Measurements from ENCODE around the gene SFT2D1. TPM values are rescaled to one million over a fixed set of nuclear protein-coding genes. Genes with fewer than 3 reads are reported as not detected.
A peak's percentile ranks its signal among the peaks of the same experiment; 100 is the strongest.
"Not testable (repeated sequence)": the region's sequence is repeated elsewhere in the genome, so short reads cannot be mapped to it uniquely, and the experiment has no call there.

SFT2D1 gene
- polyA plus RNA-seq = 80.7 TPM
- long read RNA-seq, donor 1, transcript SFT2D1-201 (8 exons, 1,079 nt) = major isoform, 17 of 26 reads
- long read RNA-seq, donor 1, partial matches to known transcripts = 0 of 26 reads
- long read RNA-seq, donor 1, other reads (novel, unspliced or antisense) = 8 of 26 reads
- long read RNA-seq, donor 2, transcript SFT2D1-203 (2 exons, 2,061 nt) = minor isoform, 7 of 135 reads
- long read RNA-seq, donor 2, transcript SFT2D1-201 (8 exons, 1,079 nt) = major isoform, 64 of 135 reads
- long read RNA-seq, donor 2, partial matches to known transcripts = 30 of 135 reads
- long read RNA-seq, donor 2, other reads (novel, unspliced or antisense) = 33 of 135 reads
- long read RNA-seq, donor 3, transcript SFT2D1-201 (8 exons, 1,079 nt) = major isoform, 79 of 209 reads
- long read RNA-seq, donor 3, partial matches to known transcripts = 74 of 209 reads
- long read RNA-seq, donor 3, other reads (novel, unspliced or antisense) = 52 of 209 reads
- long read RNA-seq, donor 4, transcript SFT2D1-201 (8 exons, 1,079 nt) = major isoform, 6 of 6 reads
- long read RNA-seq, donor 4, partial matches to known transcripts = 0 of 6 reads
- long read RNA-seq, donor 4, other reads (novel, unspliced or antisense) = 0 of 6 reads
- long read RNA-seq, donor 5, transcript SFT2D1-201 (8 exons, 1,079 nt) = major isoform, 30 of 42 reads
- long read RNA-seq, donor 5, partial matches to known transcripts = 5 of 42 reads
- long read RNA-seq, donor 5, other reads (novel, unspliced or antisense) = 5 of 42 reads
- long read RNA-seq, donor 6, transcript SFT2D1-201 (8 exons, 1,079 nt) = major isoform, 58 of 119 reads
- long read RNA-seq, donor 6, partial matches to known transcripts = 35 of 119 reads
- long read RNA-seq, donor 6, other reads (novel, unspliced or antisense) = 22 of 119 reads
- long read RNA-seq, donor 7, transcript SFT2D1-201 (8 exons, 1,079 nt) = major isoform, 22 of 41 reads
- long read RNA-seq, donor 7, partial matches to known transcripts = 10 of 41 reads
- long read RNA-seq, donor 7, other reads (novel, unspliced or antisense) = 7 of 41 reads
- long read RNA-seq, donor 8, transcript SFT2D1-201 (8 exons, 1,079 nt) = major isoform, 68 of 176 reads
- long read RNA-seq, donor 8, transcript SFT2D1-203 (2 exons, 2,061 nt) = minor isoform, 8 of 176 reads
- long read RNA-seq, donor 8, partial matches to known transcripts = 95 of 176 reads
- long read RNA-seq, donor 8, other reads (novel, unspliced or antisense) = 5 of 176 reads
- long read RNA-seq, donor 9, transcript SFT2D1-201 (8 exons, 1,079 nt) = major isoform, 58 of 130 reads
- long read RNA-seq, donor 9, partial matches to known transcripts = 47 of 130 reads
- long read RNA-seq, donor 9, other reads (novel, unspliced or antisense) = 23 of 130 reads
- long read RNA-seq, donor 10, transcript SFT2D1-201 (8 exons, 1,079 nt) = major isoform, 70 of 132 reads
- long read RNA-seq, donor 10, partial matches to known transcripts = 25 of 132 reads
- long read RNA-seq, donor 10, other reads (novel, unspliced or antisense) = 34 of 132 reads
- long read RNA-seq, donor 11, transcript SFT2D1-201 (8 exons, 1,079 nt) = major isoform, 31 of 61 reads
- long read RNA-seq, donor 11, partial matches to known transcripts = 15 of 61 reads
- long read RNA-seq, donor 11, other reads (novel, unspliced or antisense) = 12 of 61 reads

- Histone ChIP-seq H3K9me3 (ENCODE audit: control insufficient read depth, low read depth, low read length) (no peaks in the 10 kb centered on the region), H3K36me3 (ENCODE audit: control insufficient read depth, insufficient read depth, low read length) (peaks cover 7% of the 10 kb centered on the region), H3K4me3 (ENCODE audit: low read length) (peak within 1 kb of the TSS; percentile 95), H3K27ac (ENCODE audit: low read length) (peak within 1 kb of the TSS; percentile 82), H3K4me1 (ENCODE audit: control insufficient read depth, insufficient read depth, low read length) (peaks cover 9% of the 10 kb centered on the region), H3K27me3 (ENCODE audit: control insufficient read depth, insufficient read depth, low read length) (no peaks in the 10 kb centered on the region)
- DNase-seq = peak; percentile 87 to 92
- 0% methylated on average over 1 of the region's 73 CpGs for WGBS (ENCODE audit: insufficient coverage, low lambda C conversion rate)
Observed at GRCh38 chr6:166342349-166343149, at the start of gene SFT2D1. SFT2D1 (minus strand) TSS chr6:166342545; CDS start chr6:166342481, 64 bp downstream.

GRCh38 chr6:166389119-166389518 lies 46.8 kb upstream of the SFT2D1 start:
- H3K27me3 ChIP-seq (ENCODE audit: control insufficient read depth, insufficient read depth, low read length) = peaks cover 9% of the 10 kb centered on the region
- no peaks in the 10 kb centered on the region for H3K9me3 ChIP-seq (ENCODE audit: control insufficient read depth, low read depth, low read length)
- H3K36me3 ChIP-seq (ENCODE audit: control insufficient read depth, insufficient read depth, low read length) = no peaks in the 10 kb centered on the region
- H3K4me1 ChIP-seq (ENCODE audit: control insufficient read depth, insufficient read depth, low read length) = no peaks in the 10 kb centered on the region
- no peak overlapping the region for H3K27ac ChIP-seq (ENCODE audit: low read length)
- H3K4me3 ChIP-seq (ENCODE audit: low read length) = no peak overlapping the region
- no peak for DNase-seq
- WGBS (ENCODE audit: insufficient coverage, low lambda C conversion rate) = no CpG with 5 or more reads among the region's 3 CpGs

GRCh38 chr6:166388290-166389004 lies 46.1 kb upstream of the SFT2D1 start:
- no CpG with 5 or more reads among the region's 13 CpGs for WGBS (ENCODE audit: insufficient coverage, low lambda C conversion rate)
- Histone ChIP-seq H3K27me3 (ENCODE audit: control insufficient read depth, insufficient read depth, low read length) (peaks cover 5% of the 10 kb centered on the region), H3K4me1 (ENCODE audit: control insufficient read depth, insufficient read depth, low read length) (no peaks in the 10 kb centered on the region), H3K36me3 (ENCODE audit: control insufficient read depth, insufficient read depth, low read length) (no peaks in the 10 kb centered on the region), H3K27ac (ENCODE audit: low read length) (no peak overlapping the region), H3K4me3 (ENCODE audit: low read length) (no peak overlapping the region), H3K9me3 (ENCODE audit: control insufficient read depth, low read depth, low read length) (no peaks in the 10 kb centered on the region)
- no peak for DNase-seq

GRCh38 chr6:166387642-166388289 lies 45.4 kb upstream of the SFT2D1 start:
- DNase-seq = no peak
- no peaks in the 10 kb centered on the region for H3K4me1 ChIP-seq (ENCODE audit: control insufficient read depth, insufficient read depth, low read length)
- no peak overlapping the region for H3K4me3 ChIP-seq (ENCODE audit: low read length)
- no peaks in the 10 kb centered on the region for H3K36me3 ChIP-seq (ENCODE audit: control insufficient read depth, insufficient read depth, low read length)
- no peaks in the 10 kb centered on the region for H3K9me3 ChIP-seq (ENCODE audit: control insufficient read depth, low read depth, low read length)
- no CpG with 5 or more reads among the region's 5 CpGs for WGBS (ENCODE audit: insufficient coverage, low lambda C conversion rate)
- H3K27ac ChIP-seq (ENCODE audit: low read length) = no peak overlapping the region
- peaks cover 5% of the 10 kb centered on the region for H3K27me3 ChIP-seq (ENCODE audit: control insufficient read depth, insufficient read depth, low read length)

GRCh38 chr6:166387098-166387497 lies 44.8 kb upstream of the SFT2D1 start:
- H3K27ac ChIP-seq (ENCODE audit: low read length); H3K4me1 ChIP-seq (ENCODE audit: control insufficient read depth, insufficient read depth, low read length); H3K9me3 ChIP-seq (ENCODE audit: control insufficient read depth, low read depth, low read length); H3K36me3 ChIP-seq (ENCODE audit: control insufficient read depth, insufficient read depth, low read length); H3K27me3 ChIP-seq (ENCODE audit: control insufficient read depth, insufficient read depth, low read length); DNase-seq; H3K4me3 ChIP-seq (ENCODE audit: low read length): not testable (repeated sequence)
- 100% methylated on average over 2 of the region's 9 CpGs for WGBS (ENCODE audit: insufficient coverage, low lambda C conversion rate)

GRCh38 chr6:166386111-166386510 lies 43.8 kb upstream of the SFT2D1 start:
- no peak overlapping the region for H3K27ac ChIP-seq (ENCODE audit: low read length)
- H3K36me3 ChIP-seq (ENCODE audit: control insufficient read depth, insufficient read depth, low read length) = no peaks in the 10 kb centered on the region
- no peak overlapping the region for H3K4me3 ChIP-seq (ENCODE audit: low read length)
- no peak for DNase-seq
- no peaks in the 10 kb centered on the region for H3K4me1 ChIP-seq (ENCODE audit: control insufficient read depth, insufficient read depth, low read length)
- peaks cover 2% of the 10 kb centered on the region for H3K27me3 ChIP-seq (ENCODE audit: control insufficient read depth, insufficient read depth, low read length)
- no CpG with 5 or more reads among the region's 9 CpGs for whole genome bisulfite sequencing (ENCODE audit: insufficient coverage, low lambda C conversion rate)
- no peaks in the 10 kb centered on the region for H3K9me3 ChIP-seq (ENCODE audit: control insufficient read depth, low read depth, low read length)

GRCh38 chr6:166383802-166384363 lies 41.5 kb upstream of the SFT2D1 start:
- not testable (repeated sequence) for H3K36me3 ChIP-seq (ENCODE audit: control insufficient read depth, insufficient read depth, low read length); H3K27me3 ChIP-seq (ENCODE audit: control insufficient read depth, insufficient read depth, low read length); H3K4me1 ChIP-seq (ENCODE audit: control insufficient read depth, insufficient read depth, low read length); H3K9me3 ChIP-seq (ENCODE audit: control insufficient read depth, low read depth, low read length)
- peak overlapping the region; percentile 85 for H3K4me3 ChIP-seq (ENCODE audit: low read length)
- peak in 1 of 2 donors; percentile 9 for DNase-seq
- H3K27ac ChIP-seq (ENCODE audit: low read length) = peak overlapping the region; percentile 96
- WGBS (ENCODE audit: insufficient coverage, low lambda C conversion rate) = 100% methylated on average over 1 of the region's 22 CpGs

- no peaks in the 10 kb centered on the region for H3K4me1 ChIP-seq (ENCODE audit: control insufficient read depth, insufficient read depth, low read length)
- no peaks in the 10 kb centered on the region for H3K27me3 ChIP-seq (ENCODE audit: control insufficient read depth, insufficient read depth, low read length)
- no peaks in the 10 kb centered on the region for H3K9me3 ChIP-seq (ENCODE audit: control insufficient read depth, low read depth, low read length)
- peak; percentile 98 to 99 for DNase-seq
- H3K36me3 ChIP-seq (ENCODE audit: control insufficient read depth, insufficient read depth, low read length) = no peaks in the 10 kb centered on the region
- peak within 1 kb of the TSS; percentile 88 for H3K4me3 ChIP-seq (ENCODE audit: low read length)
- WGBS (ENCODE audit: insufficient coverage, low lambda C conversion rate) = no CpG with 5 or more reads among the region's 94 CpGs
- H3K27ac ChIP-seq (ENCODE audit: low read length) = peak within 1 kb of the TSS; percentile 96
Observed at GRCh38 chr6:166382933-166383801, 40.8 kb upstream of the SFT2D1 start, which contains the start of gene MPC1. MPC1 (minus strand) TSS chr6:166382940; CDS start chr6:166382876, 64 bp downstream.
